ENCODE measurements around the gene TYSND1. TPM values are rescaled to one million over a fixed set of nuclear protein-coding genes. Genes with fewer than 3 reads are reported as not detected.

Gene TYSND1
- total RNA-seq, 1 donor from 2014 or later = 22.0 TPM

DNA sequence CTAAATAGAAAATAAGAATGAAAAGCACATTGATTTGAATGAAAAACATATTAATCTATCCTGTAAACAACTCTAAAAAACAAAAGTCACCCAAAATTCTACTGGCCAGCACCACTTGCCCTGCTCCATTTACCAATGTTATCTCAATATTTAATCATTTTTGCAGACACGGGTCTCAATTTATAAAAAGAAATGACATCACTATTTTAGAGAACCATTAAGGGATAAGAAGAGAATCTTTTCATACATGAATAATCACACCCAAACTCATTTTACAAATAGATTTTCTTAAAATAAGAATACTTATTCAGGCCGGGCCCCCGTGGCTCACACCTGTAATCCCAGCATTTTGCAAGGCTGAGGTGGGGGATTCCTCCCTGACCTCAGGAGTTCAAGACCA lies 19.9 kb upstream of the TYSND1 start:
- ChIA-PET CTCF (interaction anchor here (1.0 to 1.3 kb wide), 2 partner anchors 20 kb away, joined by 3 to 4 read pairs; partner anchors contain the start of gene TYSND1), POLR2A (interaction anchor here (0.6 to 0.7 kb wide), 2 partner anchors 26 to 40 kb away, joined by 3 to 8 read pairs; no protein-coding TSS in a partner anchor)
- Mint-ChIP-seq H3K4me3 (no peak overlapping the region), H3K36me3 (ENCODE audit: low read depth) (peaks cover 49% of the 10 kb centered on the region), H3K27me3 (no peaks in the 10 kb centered on the region), H3K27ac (no peak overlapping the region), H3K4me1 (peaks cover 67% of the 10 kb centered on the region), H3K9me3 (no peaks in the 10 kb centered on the region)
- intact Hi-C loops (cut with micrococcal nuclease) = no loop called here
- TF ChIP-seq, protein P1, sequence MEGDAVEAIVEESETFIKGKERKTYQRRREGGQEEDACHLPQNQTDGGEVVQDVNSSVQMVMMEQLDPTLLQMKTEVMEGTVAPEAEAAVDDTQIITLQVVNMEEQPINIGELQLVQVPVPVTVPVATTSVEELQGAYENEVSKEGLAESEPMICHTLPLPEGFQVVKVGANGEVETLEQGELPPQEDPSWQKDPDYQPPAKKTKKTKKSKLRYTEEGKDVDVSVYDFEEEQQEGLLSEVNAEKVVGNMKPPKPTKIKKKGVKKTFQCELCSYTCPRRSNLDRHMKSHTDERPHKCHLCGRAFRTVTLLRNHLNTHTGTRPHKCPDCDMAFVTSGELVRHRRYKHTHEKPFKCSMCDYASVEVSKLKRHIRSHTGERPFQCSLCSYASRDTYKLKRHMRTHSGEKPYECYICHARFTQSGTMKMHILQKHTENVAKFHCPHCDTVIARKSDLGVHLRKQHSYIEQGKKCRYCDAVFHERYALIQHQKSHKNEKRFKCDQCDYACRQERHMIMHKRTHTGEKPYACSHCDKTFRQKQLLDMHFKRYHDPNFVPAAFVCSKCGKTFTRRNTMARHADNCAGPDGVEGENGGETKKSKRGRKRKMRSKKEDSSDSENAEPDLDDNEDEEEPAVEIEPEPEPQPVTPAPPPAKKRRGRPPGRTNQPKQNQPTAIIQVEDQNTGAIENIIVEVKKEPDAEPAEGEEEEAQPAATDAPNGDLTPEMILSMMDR (IDR thresholded peaks at IDR 0.05) = no peak
- no peak for DNase-seq
- no peak for ATAC-seq (ENCODE audit: low read depth)

DNA sequence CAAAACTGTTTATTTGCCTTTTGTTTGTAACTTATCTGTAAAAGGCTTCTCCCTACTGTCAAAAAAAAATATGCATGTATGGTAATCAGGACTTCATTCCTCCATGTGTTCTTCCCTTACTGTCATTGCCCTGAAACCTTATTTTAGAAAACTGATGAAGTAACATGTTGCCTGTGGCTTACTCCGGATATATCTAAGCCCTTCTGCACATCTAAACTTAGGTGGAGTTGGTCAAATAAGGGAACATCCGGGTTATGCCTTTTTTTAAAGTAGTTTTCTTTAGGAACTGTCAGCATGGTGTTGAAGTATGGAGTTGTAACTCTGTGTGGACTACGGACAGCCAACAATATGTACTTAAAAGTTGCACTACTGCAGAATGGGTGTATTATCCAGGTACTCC lies 17.7 kb upstream of the TYSND1 start:
- H3K4me1 Mint-ChIP-seq = peaks cover 64% of the 10 kb centered on the region
- no peak for DNase-seq
- intact Hi-C loops (cut with micrococcal nuclease) = no loop called here

DNA sequence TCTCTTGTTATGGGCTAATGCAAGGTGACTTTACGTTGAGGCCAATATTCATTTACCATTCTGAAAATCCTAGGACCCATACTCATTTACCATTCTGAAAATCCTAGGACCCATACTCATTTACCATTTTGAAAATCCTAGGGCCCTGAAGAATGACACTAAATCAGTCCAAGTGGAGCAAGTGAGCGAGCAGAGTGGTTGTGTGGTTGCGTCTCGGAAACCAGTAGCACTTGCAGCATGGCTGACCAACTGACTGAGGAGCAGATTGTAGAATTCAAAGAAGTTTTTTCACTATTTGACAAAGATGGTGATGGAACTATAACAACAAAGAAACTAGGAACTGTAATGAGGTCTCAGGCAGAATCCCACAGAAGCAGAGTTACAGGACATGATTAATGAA lies 16.9 kb upstream of the TYSND1 start:
- ChIA-PET POLR2A (interaction anchor here (0.5 kb wide), 1 partner anchor 33 kb away, joined by 6 read pairs; no protein-coding TSS in a partner anchor), CTCF (no interaction called here)
- H3K4me3 Mint-ChIP-seq = no peak overlapping the region
- H3K9me3 Mint-ChIP-seq = no peaks in the 10 kb centered on the region
- peaks cover 56% of the 10 kb centered on the region for H3K36me3 Mint-ChIP-seq (ENCODE audit: low read depth)
- no peak for ATAC-seq (ENCODE audit: low read depth)
- DNase-seq = no peak
- intact Hi-C loops (cut with micrococcal nuclease) = no loop called here
- no peaks in the 10 kb centered on the region for H3K27me3 Mint-ChIP-seq
- H3K4me1 Mint-ChIP-seq = peaks cover 57% of the 10 kb centered on the region
- TF ChIP-seq, protein P1 (IDR thresholded peaks at IDR 0.05) = no peak
- no peak overlapping the region for H3K27ac Mint-ChIP-seq

More for the DNA sequence above, 17.7 kb upstream of the TYSND1 start:
- Mint-ChIP-seq H3K27me3 (no peaks in the 10 kb centered on the region), H3K9me3 (no peaks in the 10 kb centered on the region), H3K4me3 (no peak overlapping the region), H3K27ac (no peak overlapping the region), H3K36me3 (ENCODE audit: low read depth) (peaks cover 56% of the 10 kb centered on the region)
- TF ChIP-seq, protein P1 (IDR thresholded peaks at IDR 0.05) = no peak
- ChIA-PET POLR2A (no interaction called here), CTCF (no interaction called here)
- no peak for ATAC-seq (ENCODE audit: low read depth)

DNA sequence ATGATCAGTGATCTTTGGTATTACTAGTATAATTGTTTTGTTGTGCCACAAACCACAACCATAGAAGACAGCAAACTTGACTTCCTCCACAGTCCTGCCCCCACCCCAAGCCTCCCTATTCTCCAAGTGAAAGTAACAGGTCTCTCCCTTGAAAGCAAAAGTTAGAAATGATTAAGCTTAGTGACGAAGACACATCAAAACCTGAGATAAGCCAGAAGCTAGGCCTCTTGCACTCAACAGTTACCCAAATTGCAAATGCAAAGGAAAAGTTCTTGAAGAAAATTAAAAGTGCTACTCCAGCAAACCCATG lies 16.3 kb upstream of the TYSND1 start:
- Mint-ChIP-seq H3K27me3 (no peaks in the 10 kb centered on the region), H3K27ac (no peak overlapping the region), H3K4me3 (no peak overlapping the region), H3K9me3 (no peaks in the 10 kb centered on the region), H3K4me1 (peaks cover 51% of the 10 kb centered on the region), H3K36me3 (ENCODE audit: low read depth) (peaks cover 60% of the 10 kb centered on the region)
- intact Hi-C loops (cut with micrococcal nuclease) = no loop called here
- ChIA-PET CTCF (no interaction called here), POLR2A (interaction anchor here (0.5 kb wide), 1 partner anchor 34 kb away, joined by 6 read pairs; no protein-coding TSS in a partner anchor)
- TF ChIP-seq, protein P1 (IDR thresholded peaks at IDR 0.05) = no peak
- DNase-seq (no peak), ATAC-seq (ENCODE audit: low read depth) (no peak)

DNA sequence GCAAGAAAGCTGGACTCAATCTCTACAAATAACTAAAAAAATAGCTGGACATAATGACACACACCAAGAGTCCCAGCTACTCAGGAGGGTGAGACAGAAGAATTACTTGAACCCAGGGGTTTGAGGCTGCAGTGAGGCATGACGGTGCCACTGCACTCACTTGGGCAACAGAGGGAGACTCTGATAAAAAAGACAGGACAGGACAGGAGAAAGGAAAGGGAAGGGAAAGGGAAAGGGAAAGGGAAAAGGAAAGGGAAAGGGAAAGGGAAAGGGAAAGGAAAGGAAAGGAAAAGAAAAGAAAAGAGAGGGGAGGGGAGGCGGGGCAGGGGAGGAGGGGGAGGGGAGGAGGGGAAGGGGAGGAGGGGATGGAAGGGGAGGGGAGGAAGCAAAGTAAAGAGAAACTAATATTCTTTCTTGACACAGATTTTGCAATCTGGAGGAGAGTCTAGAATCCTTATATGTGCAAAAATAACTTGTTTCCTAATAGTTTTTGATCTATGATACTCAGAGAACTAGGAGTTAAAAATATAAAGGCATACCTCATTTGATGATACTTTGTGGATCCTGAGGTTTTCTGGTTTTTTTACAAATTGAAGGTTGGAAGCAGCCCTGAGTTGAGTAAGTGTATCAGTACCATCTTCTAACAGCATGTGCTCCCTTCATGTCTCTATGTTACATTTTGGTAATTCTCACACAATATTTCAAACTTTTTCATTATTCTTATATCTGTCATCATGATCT lies 15.8 kb upstream of the TYSND1 start:
- ChIA-PET POLR2A (interaction anchor here (1.0 kb wide), 1 partner anchor 8 kb away, joined by 4 read pairs; the partner anchor contains the start of gene SAR1A), CTCF (no interaction called here)
- intact Hi-C loops (cut with micrococcal nuclease) = no loop called here
- H3K27me3 Mint-ChIP-seq = no peaks in the 10 kb centered on the region
- ATAC-seq (ENCODE audit: low read depth) = no peak
- peaks cover 65% of the 10 kb centered on the region for H3K36me3 Mint-ChIP-seq (ENCODE audit: low read depth)
- peaks cover 49% of the 10 kb centered on the region for H3K4me1 Mint-ChIP-seq
- TF ChIP-seq, protein P1 (IDR thresholded peaks at IDR 0.05) = no peak
- DNase-seq = no peak
- H3K4me3 Mint-ChIP-seq = no peak overlapping the region
- H3K9me3 Mint-ChIP-seq = no peaks in the 10 kb centered on the region
- H3K27ac Mint-ChIP-seq = no peak overlapping the region

Data from activated B cell treated with CpG ODN at 0.5 μM for 24 hours (primary cell).